Tibial nerve (tissue), 4 donors: ENCODE data around the gene YIPF6.
"Not testable (repeated sequence)": the region's sequence is repeated elsewhere in the genome, so short reads cannot be mapped to it uniquely, and the experiment has no call there.

Source experiments
- CTCF ChIP-seq, 5 experiments: fragments of 200-600 bp in 3 of 5; fragments of 450-650 bp in 2 of 5; sonication (generic) in 3 of 5; IDR thresholded peaks; one replicate each; pipeline ENCODE4 v1.5.1; 2016 to 2019; ENCODE audit warnings: antibody characterized with exemption in 5 of 5, mild to moderate bottlenecking in 3 of 5, moderate library complexity in 2 of 5
- EP300 ChIP-seq, 2 donors: sonication (generic); formaldehyde crosslinking; IDR thresholded peaks; one replicate each; pipeline ENCODE4 v1.6.1; 2017; ENCODE audit warnings: antibody characterized with exemption in 2 of 2, mild to moderate bottlenecking in 1 of 2
- POLR2A ChIP-seq, 2 donors: fragments of 450-650 bp; IDR thresholded peaks; one replicate each; pipeline ENCODE4 v1.6.1; 2017; ENCODE audit warnings: antibody characterized with exemption in 2 of 2, mild to moderate bottlenecking in 2 of 2, moderate library complexity in 2 of 2

- not testable (repeated sequence) for TF ChIP-seq POLR2A, CTCF, EP300 (IDR thresholded peaks at IDR 0.05)
Measured at GRCh38 chrX:68557126-68557525, 58.3 kb downstream of the YIPF6 start.
